Neural cell (in vitro differentiated cells): ENCODE measurements around the gene SH3D19. TPM values are rescaled to one million over a fixed set of nuclear protein-coding genes. Genes with fewer than 3 reads are reported as not detected.
"Not testable (repeated sequence)": the region's sequence is repeated elsewhere in the genome, so short reads cannot be mapped to it uniquely, and the experiment has no call there.

ENCODE experiments used
- H2AFZ ChIP-seq: fragments of 200-600, 300-800 bp; sonication (generic), shearing (Covaris generic); 2 replicates; pipeline ENCODE4 v1.6.0; 2014; ENCODE audit warnings: low read depth, mild to moderate bottlenecking, antibody characterized with exemption, low read length, moderate library complexity
- H3F3A ChIP-seq: fragments of 200-600 bp; shearing (Covaris generic); 2 replicates; pipeline ENCODE4 v1.6.1; 2016; ENCODE audit warnings: mild to moderate bottlenecking, moderate library complexity, mixed read lengths, antibody characterized with exemption, low read length; ENCODE audit not compliant: insufficient read depth, poor library complexity, severe bottlenecking
- H3K27ac ChIP-seq: fragments of 200-600, 300-800 bp; sonication (generic), shearing (Covaris generic); 2 replicates; pipeline ENCODE4 v1.5.1; 2014; ENCODE audit warnings: mild to moderate bottlenecking, low read length, moderate library complexity
- H3K27me3 ChIP-seq: fragments of 300-800, 200-600 bp; sonication (generic), shearing (Covaris generic); 2 replicates; pipeline ENCODE4 v1.6.0; 2014; ENCODE audit warnings: mild to moderate bottlenecking, low read depth, low read length, moderate library complexity; ENCODE audit not compliant: insufficient read depth
- H3K36me3 ChIP-seq: fragments of 300-800, 200-600 bp; sonication (generic), shearing (Covaris generic); 2 replicates; pipeline ENCODE4 v1.5.1; 2014; ENCODE audit warnings: mild to moderate bottlenecking, antibody characterized with exemption, low read length, moderate library complexity; ENCODE audit not compliant: insufficient read depth
- H3K4me2 ChIP-seq: fragments of 300-800, 200-600 bp; sonication (generic), shearing (Covaris generic); 2 replicates; pipeline ENCODE4 v1.6.0; 2014; ENCODE audit warnings: mild to moderate bottlenecking, low read length
- H3K4me3 ChIP-seq: fragments of 300-800, 200-600 bp; sonication (generic), shearing (Covaris generic); 2 replicates; pipeline ENCODE4 v1.5.1; 2014; ENCODE audit warnings: mild to moderate bottlenecking, low read length, moderate library complexity
- H3K79me2 ChIP-seq: fragments of 200-600 bp; shearing (Covaris generic); replicated peaks from 2 replicates; pipeline ENCODE4 v1.6.0; 2014; ENCODE audit warnings: mild to moderate bottlenecking, low read length, moderate library complexity; ENCODE audit not compliant: insufficient read depth
- H3K9ac ChIP-seq: fragments of 300-800, 200-600 bp; sonication (generic), shearing (Covaris generic); 2 replicates; pipeline ENCODE4 v1.6.1; 2016; ENCODE audit warnings: mild to moderate bottlenecking, low read length, mixed read lengths
- H3K9me2 ChIP-seq: fragments of 200-600 bp; shearing (Covaris generic); 2 replicates; pipeline ENCODE4 v1.6.1; 2016; ENCODE audit warnings: mild to moderate bottlenecking, low read length, mixed read lengths; ENCODE audit not compliant: insufficient read depth
- H3K9me3 ChIP-seq: fragments of 200-600, 300-800 bp; sonication (generic), shearing (Covaris generic); 2 replicates; pipeline ENCODE4 v1.6.1; 2016; ENCODE audit warnings: mild to moderate bottlenecking, mixed run types, low read length, moderate library complexity, mixed read lengths
- H4K20me1 ChIP-seq: fragments of 200-600 bp; shearing (Covaris generic); 2 replicates; pipeline ENCODE4 v1.6.1; 2016; ENCODE audit warnings: mild to moderate bottlenecking, mixed run types; ENCODE audit not compliant: insufficient read depth
- EP300 ChIP-seq: fragments of 450-650 bp; conservative IDR thresholded peaks from 2 replicates; pipeline ENCODE4 v1.6.1; 2014; ENCODE audit warnings: antibody characterized with exemption, mild to moderate bottlenecking, moderate library complexity; ENCODE audit not compliant: poor library complexity, severe bottlenecking
- EZH2 ChIP-seq: fragments of 200-600, 300-800 bp; shearing (Covaris generic), sonication (generic); IDR thresholded peaks from 2 replicates; pipeline ENCODE4 v1.6.1; 2014; ENCODE audit warnings: antibody characterized with exemption, low read length, borderline replicate concordance, mild to moderate bottlenecking; ENCODE audit not compliant: insufficient read depth, poor library complexity, severe bottlenecking
- MXI1 ChIP-seq: fragments of 450-650 bp; conservative IDR thresholded peaks from 2 replicates; pipeline ENCODE4 v1.6.1; 2014; ENCODE audit warnings: antibody characterized with exemption, mild to moderate bottlenecking; ENCODE audit not compliant: poor library complexity, severe bottlenecking
- POLR2AphosphoS5 ChIP-seq: IDR thresholded peaks from 2 replicates; pipeline ENCODE4 v1.6.1; 2012
- RAD21 ChIP-seq: fragments of 450-650 bp; conservative IDR thresholded peaks from 2 replicates; pipeline ENCODE4 v1.6.1; 2014; ENCODE audit warnings: antibody characterized with exemption, mild to moderate bottlenecking, moderate library complexity
- REST ChIP-seq: IDR thresholded peaks from 2 replicates; pipeline ENCODE4 v1.6.1; 2012; ENCODE audit warnings: borderline replicate concordance
- SMC3 ChIP-seq: fragments of 450-650 bp; conservative IDR thresholded peaks from 2 replicates; pipeline ENCODE4 v1.6.1; 2014; ENCODE audit warnings: antibody characterized with exemption, mild to moderate bottlenecking, moderate library complexity; ENCODE audit not compliant: poor library complexity
- TAF1 ChIP-seq: IDR thresholded peaks from 2 replicates; pipeline ENCODE4 v1.6.1; 2012; ENCODE audit warnings: low read depth
- polyA plus RNA-seq: library from polyadenylated mRNA; depleted of rRNA; stranded (reverse); fragments of >200 nt; gene quantifications from 2 replicates; pipeline ENCODE4 v1.2.3, GENCODE V29; 2014
- TF ChIP-seq, protein P1 (sequence below): fragments of 450-650 bp; IDR thresholded peaks from 2 replicates; pipeline ENCODE4 v1.5.1; 2014; ENCODE audit warnings: antibody characterized with exemption, mild to moderate bottlenecking, moderate library complexity; ENCODE audit not compliant: poor library complexity, severe bottlenecking

Gene SH3D19
- polyA plus RNA-seq, 1 donor from 2014 or later: 0.46 TPM

GRCh38 chr4:151139814-151140213 lies 185.6 kb downstream of the SH3D19 start:
- Histone ChIP-seq H4K20me1 (no peaks in the 10 kb centered on the region), H3K79me2 (no peaks in the 10 kb centered on the region), H3K4me2 (no peak overlapping the region), H3K9ac (no peak overlapping the region), H3K27ac (no peak overlapping the region), H3K9me2 (no peaks in the 10 kb centered on the region), H3K4me3 (no peak overlapping the region), H3K36me3 (no peaks in the 10 kb centered on the region), H2AFZ (no peak overlapping the region), H3F3A (no peaks in the 10 kb centered on the region), H3K27me3 (no peaks in the 10 kb centered on the region), H3K9me3 (no peaks in the 10 kb centered on the region)
- TF ChIP-seq MXI1: no peak

DNA sequence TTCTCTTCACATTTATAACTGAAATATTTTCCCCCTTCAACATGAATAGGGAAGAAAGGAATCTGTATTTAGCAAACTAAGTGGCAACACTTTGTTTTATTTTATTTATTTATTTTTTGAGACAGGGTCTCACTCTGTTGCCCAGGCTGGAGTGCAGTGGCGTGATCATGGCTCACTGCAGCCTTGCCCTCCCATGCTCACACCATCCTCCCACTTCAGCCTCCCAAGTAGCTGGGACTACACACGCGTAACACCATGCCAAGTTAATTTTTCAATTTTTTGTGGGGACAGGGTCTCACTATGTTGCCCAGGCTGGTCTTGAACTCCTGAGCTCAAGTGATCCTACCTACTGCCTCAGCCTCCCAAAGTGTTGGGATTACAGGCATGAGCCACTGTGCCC lies 189.4 kb downstream of the SH3D19 start:
- H3K9me2 ChIP-seq, H4K20me1 ChIP-seq, H3K9me3 ChIP-seq, H3K4me3 ChIP-seq, H3K36me3 ChIP-seq, H3K27ac ChIP-seq, H3K27me3 ChIP-seq, H2AFZ ChIP-seq, H3F3A ChIP-seq, H3K9ac ChIP-seq, H3K79me2 ChIP-seq, H3K4me2 ChIP-seq: not testable (repeated sequence)

GRCh38 chr4:151133311-151133710 lies 192.1 kb downstream of the SH3D19 start:
- Histone ChIP-seq H3K36me3 (no peaks in the 10 kb centered on the region), H3K4me2 (no peak overlapping the region), H3K27me3 (no peaks in the 10 kb centered on the region), H3F3A (no peaks in the 10 kb centered on the region), H3K79me2 (no peaks in the 10 kb centered on the region), H3K4me3 (no peak overlapping the region), H3K27ac (no peak overlapping the region), H3K9me3 (no peaks in the 10 kb centered on the region), H3K9me2 (no peaks in the 10 kb centered on the region), H2AFZ (no peak overlapping the region), H3K9ac (no peak overlapping the region), H4K20me1 (no peaks in the 10 kb centered on the region)
- TF ChIP-seq, protein P1, sequence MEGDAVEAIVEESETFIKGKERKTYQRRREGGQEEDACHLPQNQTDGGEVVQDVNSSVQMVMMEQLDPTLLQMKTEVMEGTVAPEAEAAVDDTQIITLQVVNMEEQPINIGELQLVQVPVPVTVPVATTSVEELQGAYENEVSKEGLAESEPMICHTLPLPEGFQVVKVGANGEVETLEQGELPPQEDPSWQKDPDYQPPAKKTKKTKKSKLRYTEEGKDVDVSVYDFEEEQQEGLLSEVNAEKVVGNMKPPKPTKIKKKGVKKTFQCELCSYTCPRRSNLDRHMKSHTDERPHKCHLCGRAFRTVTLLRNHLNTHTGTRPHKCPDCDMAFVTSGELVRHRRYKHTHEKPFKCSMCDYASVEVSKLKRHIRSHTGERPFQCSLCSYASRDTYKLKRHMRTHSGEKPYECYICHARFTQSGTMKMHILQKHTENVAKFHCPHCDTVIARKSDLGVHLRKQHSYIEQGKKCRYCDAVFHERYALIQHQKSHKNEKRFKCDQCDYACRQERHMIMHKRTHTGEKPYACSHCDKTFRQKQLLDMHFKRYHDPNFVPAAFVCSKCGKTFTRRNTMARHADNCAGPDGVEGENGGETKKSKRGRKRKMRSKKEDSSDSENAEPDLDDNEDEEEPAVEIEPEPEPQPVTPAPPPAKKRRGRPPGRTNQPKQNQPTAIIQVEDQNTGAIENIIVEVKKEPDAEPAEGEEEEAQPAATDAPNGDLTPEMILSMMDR: no peak
- no peak for TF ChIP-seq MXI1
- no peak for TF ChIP-seq RAD21
- no peak for TF ChIP-seq POLR2AphosphoS5
- no peak for TF ChIP-seq SMC3
- no peak for TF ChIP-seq EP300
- TF ChIP-seq REST: no peak
- no peak for TF ChIP-seq TAF1
- TF ChIP-seq EZH2: no peak
